Stimulated activated CD8-positive, alpha-beta memory T cell treated with anti-CD3 and anti-CD28 coated beads, Interleukin-12 subunit alpha, Interleukin-12 subunit beta, amount 100 ng/mL, for 24 hours (primary cell): Measurements from ENCODE around the gene YIF1A.
"Not testable (repeated sequence)": the region's sequence is repeated elsewhere in the genome, so short reads cannot be mapped to it uniquely, and the experiment has no call there.

ENCODE experiments used
- DNase-seq: peaks from one replicate; pipeline ENCODE4 v3.0.0-alpha.2; 2020; ENCODE audit errors: extremely low read depth

The YIF1A gene

DNA sequence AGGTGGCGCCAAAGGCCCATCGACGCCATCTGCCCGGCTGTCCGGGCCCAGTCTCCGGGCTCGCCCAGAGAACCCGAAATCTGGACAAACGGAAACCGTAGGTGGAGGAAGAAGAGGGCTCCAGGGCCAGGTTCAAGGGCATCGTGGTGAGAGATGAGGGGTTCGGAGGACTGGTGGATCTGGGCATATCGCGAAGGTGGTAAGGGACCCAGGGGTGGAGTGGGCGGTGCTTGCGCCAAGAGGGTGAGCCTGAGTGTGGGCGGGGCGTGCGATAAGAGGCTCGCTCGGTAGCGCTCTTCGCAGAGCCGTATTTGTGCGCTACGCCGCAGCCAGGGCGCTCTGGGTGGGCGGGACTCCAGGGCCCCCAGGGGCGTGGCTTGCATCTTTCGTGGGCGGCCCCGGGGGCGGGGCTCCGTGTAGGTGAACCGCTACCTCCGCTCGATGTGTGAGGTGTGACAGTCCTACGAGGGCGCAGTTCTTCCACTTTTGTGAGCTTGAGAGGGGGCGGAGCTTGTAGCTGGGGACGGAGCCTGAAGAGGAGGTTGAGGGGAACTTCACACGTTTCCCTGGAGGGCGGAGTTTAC lies 23.1 kb upstream of the YIF1A start:
- peak; percentile 88 for DNase-seq

DNA sequence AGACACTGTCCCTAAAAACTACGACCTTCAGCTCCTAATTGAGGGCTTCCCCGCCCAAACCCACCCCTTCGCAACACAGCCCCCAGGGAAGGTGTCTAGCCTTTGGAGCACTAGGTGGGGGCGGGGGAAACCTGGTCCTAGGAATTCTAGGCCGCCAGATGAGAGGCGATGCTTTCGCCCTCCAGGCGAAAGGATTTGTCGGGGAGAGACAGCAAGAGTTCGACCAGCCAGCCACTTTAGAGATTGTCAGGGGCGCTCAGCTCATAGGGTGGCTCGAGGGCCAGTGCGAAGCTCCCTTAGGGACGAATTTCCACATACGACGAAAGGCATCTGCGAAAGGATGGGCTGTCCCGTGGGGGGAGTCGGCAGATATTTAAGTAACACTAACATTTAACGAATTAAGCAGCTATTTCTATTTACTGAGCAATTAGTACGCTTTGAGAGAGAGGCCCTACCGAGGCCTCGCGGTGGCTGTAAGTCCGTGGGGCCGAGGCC lies 22.6 kb upstream of the YIF1A start:
- DNase-seq = no peak

DNA sequence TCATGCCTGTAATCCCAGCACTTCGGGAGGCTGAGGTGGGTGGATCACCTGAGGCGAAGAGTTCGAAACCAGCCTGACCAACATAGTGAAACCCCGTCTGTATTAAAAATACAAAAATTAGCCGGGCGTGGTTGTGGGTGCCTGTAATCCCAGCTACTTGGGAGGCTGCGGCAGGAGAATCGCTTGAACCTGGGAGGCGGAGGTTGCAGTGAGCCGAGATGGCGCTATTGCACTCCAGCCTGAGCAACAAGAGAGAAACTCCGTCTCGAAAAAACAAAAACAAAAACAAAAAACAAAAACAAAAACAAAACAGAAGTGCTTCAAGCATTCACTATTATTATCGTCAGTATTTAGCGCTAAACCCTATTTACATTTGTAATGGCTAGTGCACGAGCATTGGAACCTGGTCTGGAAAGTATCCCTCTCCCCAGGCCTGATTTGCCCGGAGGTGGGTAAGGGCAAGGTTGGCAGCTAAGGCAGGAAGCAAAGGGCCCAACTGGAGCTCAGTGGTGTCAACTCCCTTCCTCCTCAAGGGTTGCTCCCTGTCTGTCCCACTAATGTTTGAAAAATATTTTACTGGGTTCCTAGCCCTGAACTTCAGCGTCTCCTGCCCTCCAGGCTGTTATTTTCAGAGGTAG lies 22.0 kb upstream of the YIF1A start:
- not testable (repeated sequence) for DNase-seq

DNA sequence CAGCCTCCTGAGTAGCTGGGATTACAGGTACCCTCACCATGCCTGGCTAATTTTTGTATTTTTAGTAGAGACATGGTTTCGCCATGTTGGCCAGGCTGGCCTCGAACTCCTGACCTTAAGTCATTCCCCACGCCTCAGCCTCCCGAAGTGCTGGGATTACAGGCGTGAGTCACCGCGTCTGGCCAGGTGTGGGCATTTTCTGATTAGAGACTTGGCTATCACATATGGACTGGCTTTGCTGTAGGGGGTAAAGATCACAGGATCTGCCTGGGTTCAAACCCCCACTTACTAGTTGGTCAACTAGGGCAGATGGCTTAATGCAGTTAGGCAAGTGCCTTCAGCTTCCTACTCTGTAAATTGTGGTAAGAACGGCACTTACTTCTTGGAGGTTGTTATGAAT lies 21.4 kb upstream of the YIF1A start:
- DNase-seq = no peak

DNA sequence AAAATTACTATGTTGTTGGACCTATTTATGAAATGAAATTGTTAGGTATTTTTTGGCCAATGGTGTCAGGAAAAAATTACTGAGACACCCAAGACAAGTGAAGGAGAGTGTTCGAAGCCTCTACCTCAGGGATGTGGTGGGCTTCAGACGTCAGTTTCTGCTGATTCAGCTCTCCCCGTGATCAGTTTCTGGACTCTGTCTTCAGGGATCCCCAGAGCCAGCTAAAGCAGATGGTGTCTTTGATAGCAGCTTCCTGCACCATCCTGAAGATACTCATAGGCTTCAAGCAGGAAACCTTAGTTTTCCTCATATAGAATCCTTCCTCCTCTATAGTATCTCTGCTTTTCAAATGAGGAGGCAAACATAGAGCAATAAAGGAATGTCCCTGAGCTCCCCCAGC lies 20.5 kb upstream of the YIF1A start:
- DNase-seq = no peak

DNA sequence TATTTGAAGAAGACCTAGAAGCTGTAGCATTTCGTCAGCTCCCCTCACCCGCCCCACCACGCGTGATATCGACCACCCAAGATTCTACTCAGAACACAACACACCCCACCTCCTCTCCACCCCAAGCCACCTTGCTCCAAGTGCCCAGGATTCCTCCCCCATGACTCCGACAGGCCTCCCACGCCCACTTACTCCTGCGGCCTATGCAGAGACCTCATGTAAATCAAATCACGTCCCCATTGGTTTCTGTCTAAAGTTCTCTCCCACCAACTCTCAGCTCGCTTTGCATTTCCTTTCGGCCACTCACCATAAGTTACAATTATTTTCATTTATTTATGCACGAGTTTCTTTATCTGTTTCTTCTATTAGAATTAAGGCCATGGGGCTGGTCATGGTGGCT lies 13.7 kb upstream of the YIF1A start:
- DNase-seq = no peak

DNA sequence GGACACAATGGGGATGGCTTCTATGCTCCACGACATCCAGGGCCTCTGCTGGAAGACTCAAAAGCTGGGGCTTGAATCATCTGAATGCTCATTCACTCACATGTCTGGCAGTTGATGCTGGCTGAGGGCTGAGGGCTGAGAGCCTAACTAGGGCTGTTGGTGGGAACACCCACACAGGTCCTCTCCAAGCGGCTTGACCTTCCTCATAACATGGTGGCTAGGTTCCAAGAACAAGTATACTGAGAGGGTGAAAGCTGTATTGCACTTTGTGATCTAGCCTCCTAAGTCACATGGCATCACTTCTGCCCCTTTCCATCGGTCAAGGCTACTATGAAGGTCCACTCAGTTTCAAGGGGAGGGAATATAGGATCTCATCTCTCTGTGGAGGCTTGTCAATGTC lies 10.2 kb upstream of the YIF1A start:
- no peak for DNase-seq

DNA sequence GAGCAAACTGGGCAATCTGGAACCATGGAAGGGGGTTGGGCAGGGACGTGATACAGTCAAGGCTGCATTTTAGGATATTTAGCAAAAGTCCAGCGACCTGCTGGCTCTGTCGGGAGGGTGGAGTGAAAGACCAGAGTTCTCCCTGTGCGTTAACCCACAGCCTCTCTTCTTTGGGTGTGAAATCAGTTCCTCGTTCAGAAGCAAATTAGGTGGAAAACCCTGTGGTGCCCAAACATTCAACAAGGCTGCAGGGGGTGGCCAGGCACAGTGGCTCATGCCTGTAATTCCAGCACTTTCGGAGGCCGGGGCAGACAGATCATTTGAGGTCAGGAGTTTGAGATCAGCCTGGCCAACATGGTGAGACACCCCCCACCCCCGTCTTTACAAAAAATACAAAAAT lies 8.7 kb upstream of the YIF1A start:
- DNase-seq = no peak

DNA sequence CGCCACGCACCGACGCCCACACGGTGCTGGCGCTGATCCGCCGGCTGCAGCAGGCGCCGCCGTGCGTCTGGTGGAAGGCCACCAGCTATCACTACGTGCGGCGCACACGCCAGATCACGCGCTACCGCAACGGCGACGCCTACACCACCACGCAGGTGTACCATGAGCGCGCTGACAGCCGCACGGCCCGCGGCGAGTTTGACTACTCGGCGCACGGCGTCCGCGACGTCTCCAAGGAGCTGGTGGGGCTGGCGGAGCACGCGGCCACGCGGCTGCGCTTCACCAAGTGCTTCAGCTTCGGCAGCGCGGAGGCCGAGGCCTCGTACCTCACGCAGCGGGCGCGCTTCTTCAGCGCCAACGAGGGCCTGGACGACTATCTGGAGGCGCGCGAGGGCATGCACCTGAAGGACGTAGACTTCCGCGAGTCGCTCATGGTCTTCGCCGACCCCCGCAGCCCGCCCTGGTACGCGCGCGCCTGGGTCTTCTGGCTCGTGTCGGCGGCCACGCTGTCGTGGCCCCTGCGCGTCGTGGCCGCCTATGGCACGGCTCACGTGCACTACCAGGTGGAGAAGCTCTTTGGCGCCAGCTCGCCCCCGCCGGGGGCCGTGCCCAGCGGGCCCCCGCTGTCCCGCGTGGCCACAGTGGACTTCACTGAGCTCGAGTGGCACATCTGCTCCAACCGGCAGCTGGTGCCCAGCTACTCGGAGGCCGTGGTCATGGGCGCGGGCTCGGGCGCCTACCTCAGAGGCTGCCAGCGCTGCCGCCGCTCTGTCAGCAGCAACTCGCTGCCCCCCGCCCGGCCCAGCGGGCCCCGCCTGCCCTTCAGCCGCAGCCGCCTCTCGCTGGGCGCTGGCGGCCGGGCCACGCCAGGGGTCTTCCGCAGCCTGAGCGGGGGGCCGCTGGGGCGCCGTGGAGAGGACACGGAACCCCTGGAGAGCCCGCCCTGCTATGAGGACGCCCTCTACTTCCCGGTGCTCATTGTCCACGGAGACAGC lies 6.0 kb upstream of the YIF1A start:
- no peak for DNase-seq

DNA sequence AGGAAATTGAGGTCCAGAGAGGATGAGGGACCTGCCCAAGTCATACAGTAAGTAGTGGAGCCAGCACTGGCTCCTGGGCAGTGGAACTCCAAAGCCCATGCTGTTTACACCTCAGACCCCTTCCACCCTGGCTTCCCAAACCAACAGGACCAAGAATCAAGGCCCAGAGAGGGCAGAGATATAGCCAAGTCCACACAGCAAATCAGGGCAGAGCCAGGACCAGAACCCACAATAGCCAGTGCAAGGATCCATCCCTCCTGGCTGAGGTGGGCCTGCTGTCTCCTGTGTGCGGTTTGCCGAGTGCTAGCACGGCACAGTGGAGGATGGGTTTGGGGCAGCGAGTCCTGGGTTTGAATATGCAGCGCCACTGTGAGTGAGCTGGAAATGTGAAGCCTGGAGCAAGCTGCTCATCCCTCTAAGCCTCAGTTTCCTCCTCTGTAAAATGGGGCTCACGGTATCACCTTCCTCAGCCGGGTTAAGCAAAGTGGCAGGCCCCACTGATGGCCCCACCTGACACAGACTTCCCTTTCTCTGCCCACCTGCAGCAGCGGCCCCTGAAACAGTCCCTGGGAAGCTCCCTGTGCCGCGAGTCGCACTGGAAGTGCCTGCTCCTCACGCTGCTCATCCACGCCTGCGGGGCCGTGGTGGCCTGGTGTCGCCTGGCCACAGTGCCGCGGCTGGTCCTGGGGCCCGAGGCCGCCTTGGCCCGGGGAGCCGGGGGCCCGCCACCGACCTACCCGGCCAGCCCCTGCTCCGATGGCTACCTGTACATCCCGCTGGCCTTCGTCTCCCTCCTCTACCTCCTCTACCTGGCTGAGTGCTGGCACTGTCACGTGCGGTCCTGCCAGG lies 5.1 kb upstream of the YIF1A start:
- DNase-seq = no peak

DNA sequence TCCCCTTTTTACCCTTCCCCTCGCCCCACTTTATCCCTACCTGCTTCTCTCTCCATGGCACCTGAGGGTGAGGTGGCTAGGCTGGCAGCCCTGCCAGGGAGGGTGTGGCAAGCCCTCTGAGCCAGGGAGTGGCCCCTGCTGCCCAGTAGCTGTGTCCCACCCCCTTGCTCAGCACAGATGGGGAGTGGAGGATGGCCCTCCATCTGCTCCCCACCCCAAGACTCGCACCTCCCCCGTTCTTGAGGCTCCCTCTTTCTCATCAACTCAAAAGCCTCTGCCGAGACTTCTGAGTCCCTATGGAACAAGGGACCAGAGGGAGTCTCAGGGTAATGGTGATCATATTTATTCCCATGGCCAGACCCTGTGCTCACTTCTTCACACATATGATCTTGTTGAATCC lies 4.4 kb upstream of the YIF1A start:
- DNase-seq = no peak

DNA sequence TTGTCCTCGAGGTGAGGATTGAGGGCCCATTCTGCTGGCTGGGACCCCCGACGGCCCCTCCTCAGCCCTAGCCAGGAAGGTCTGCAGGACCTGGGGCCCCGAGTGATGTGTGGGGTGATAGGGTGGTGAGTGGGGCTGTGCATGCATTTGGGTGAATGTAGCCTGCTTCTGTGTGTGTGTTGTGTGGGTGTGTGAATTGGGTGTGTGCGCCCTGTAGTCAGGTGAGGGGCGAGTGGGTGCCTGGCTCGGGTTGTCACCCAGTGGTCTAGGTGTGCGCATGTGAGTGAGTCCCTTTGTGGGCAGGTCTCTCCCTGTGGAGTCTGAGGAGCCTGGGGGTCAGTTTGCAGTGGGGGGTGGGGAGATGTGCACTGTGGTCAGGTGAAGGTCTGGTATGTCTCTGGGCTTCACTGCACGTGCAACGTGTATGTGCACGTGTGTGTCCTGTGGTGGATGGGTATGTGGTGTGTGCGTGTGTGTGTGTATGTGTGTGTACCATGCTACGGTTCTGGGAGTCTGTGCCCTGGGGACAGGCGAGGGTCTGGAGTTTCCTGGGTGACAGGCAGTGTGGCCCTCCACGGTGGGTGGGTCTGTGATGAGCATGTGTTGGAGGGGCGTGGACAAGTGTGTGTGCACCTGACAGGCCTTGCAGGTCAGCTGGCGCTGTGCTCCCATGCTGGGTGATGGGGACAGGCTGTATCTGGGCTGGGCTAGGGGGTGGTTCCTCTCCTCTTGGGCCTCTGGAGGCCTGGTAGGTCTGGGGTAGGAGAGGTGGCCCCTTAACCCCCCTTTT lies 3.8 kb upstream of the YIF1A start:
- DNase-seq = no peak

DNA sequence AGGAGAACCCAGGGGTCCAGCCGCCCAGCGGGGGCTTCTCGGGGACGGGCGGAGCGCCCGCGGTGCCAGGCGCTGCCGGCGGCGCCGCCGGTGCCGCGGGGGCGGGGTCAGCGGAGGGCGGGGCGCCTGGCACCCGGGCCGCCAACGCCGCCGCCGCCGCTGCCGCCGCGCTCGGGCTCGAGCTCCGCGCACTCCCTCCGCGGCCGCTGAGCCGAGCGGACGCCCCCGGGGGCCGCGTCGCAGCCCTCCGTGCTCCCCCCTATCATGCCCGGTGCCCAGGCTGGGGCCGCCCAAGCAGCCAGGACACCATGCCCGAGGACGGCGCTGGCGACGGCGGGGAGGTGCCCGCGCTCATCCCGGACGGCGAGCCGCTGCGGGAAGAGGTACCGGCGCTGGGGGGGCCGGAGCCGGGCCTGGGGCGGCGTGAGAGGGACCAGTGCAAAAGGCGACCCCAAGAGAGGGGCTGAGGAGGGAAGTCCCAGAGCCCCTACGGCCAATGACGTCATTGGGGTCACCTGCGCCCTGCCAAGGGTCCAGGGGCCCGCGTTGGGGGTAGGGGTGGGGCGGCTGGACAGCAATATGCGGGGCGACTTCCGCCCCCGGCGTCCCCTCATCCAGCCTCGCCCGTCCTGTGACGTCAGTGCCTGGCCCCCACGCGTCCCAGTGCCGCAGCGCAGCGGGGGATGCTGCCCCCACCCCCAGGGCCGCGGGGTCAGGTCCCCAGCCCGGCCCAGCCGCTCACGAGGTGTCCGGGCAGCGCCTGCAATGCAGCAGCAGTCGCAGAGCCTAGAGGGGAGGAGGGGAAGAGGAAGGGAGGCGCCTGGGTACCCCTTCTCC lies 3.0 kb upstream of the YIF1A start, which contains the start of gene TMEM151A:
Gene TMEM151A (plus strand): TSS at position 189 of the 837 bp plus-strand sequence. CDS start 120 bp downstream, at position 309.
- no peak for DNase-seq

DNA sequence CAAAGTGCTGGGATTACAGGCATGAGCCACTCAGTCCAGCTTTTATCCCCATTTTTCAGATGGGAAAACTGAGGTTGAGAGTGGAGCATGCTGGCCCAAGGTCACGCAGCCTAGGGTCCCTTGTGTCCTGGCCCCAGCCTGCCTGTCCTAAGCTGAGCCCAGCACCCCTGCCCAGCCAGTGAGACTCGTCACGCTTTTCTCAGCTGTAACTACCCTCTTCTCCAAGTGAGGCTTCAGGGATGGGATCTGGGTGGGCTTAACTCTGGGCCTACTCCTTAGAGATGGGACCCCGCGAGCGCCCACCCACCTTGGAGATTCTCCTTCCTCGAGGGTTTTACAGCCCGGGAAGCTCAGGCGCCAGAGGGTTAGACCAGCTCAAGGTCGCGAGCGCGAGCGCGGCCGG lies 2.4 kb upstream of the YIF1A start:
- no peak for DNase-seq

DNA sequence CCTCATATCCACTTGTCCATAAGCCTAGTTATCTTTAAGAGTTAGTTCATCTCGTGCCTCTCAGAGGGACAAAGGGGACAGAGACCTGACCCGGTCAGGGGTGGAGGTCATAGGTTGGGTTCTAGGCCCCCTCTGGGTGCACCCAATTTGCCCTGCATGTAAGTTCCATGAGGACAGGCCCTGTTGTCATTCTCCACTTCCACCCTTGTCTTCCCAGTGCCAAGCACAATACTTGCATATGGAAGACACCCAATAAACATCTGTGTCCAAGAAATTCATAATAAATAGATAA lies 1.3 kb upstream of the YIF1A start:
- DNase-seq = no peak

DNA sequence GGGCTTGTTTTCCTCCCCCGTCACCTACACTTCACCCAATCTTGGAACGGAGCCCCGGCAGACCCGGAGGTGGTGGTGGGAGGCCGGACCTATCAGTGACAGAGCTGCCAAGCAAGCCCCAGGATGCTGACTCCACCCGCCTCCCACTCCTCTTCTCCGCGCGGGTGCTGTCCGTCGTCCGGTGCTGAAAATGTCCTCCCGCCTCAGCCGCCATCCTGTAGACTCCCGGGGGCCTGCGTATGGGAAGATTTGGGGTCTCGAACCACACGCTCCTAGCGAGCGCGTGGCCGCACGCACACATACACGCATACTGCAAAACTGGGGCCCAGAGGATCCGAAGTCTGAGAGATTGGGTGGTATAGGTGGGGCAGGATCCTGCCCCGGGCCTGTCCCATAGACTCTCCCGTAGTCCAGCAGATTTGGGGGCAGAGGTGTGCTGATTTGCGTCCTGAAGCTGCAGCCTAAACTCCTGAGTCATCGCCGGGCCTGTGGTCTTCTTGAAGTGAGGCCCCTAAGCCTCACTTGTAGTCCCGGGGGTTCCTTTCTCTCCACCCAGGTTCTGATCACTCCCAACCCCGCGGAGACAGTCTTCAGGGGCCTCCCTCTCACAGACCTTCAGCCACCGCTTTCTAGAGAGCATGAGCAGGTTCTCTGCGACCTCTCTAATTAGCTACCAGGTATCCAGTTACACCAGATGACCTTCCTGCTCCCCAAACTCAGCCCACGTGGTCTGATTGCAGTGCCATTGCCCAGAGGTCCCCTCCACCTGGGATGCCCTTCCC lies 796 bp upstream of the YIF1A start:
- DNase-seq = peak; percentile 62

DNA sequence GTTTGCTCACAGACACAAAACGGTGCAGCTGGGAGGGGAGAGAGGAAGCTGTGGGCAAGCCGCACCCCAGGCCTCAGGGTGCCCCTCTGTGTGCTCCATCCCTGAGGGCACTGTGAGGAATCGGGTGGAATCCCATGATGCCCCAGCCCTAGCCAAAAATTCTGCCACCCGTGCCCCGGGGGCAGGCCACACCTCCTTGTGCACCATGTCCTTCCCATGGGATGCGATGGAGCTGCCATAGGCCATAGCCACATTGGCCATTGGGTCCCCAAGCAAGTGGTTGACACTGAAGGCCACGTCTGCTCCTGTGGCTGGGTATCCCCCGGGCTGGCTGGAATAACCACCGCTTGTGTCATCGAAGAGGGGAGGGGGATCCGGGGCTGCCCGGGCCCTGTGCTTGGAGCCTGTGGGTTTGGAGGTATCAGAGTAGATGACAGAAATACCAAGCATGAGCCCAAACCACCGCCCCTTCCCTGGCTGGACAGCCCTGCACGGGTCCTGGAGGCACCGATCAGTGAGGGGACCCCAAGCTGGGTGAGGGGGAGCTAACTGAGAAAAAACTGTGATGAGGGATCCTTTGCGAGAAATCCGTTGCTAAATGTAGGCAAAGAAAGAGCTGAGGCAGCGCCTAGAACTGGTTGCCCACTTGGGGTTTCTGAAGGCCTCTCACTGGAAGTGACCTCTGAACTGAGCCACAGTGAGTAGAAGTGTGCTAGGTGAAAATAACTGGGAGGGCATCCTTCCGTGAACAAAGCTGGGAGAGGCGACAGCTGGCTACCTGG lies 863 bp downstream of the YIF1A start:
- no peak for DNase-seq

DNA sequence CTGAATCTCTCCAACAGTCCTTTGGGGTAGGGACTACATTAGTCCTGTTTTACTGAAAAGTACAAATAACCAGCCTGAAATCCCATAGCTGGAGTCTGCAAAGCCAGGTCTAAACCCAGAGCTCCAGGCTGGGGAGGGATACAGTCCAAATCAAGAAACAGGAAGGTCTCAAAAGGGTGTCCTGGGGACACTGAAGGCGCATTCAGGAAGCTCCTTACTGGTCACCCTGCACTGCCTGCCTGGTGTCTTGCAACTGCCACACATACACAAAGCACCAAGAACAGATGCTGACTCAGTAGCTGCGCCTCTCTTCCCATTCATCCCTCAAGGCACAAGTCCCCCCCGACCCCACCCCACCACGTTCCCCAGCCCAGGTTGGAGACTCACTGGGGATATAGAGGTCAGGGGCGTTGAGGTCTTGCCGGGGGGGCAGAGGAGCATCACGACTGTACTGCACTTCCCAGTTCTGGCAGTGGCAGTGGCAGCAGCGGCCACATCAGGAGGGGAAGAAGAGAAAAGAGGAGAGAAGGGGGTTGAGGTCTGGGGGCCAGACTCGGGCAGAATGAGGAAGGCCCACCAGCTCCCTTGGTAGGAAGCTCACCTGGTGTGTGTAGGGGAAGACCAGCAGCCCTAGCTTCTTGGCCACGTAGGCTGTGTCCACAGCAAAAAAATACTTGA lies 1.6 kb downstream of the YIF1A start:
- DNase-seq = no peak
